ENCODE results near the gene ABCA7. TPM values are rescaled to one million over a fixed set of nuclear protein-coding genes. Genes with fewer than 3 reads are reported as not detected.

The ABCA7 gene
- total and polyA plus RNA-seq, 2 of the 8 experiments (the other 6 are each of a cell fraction or from before 2014, with no cell fraction given): 10.4 to 25.6 TPM

DNA sequence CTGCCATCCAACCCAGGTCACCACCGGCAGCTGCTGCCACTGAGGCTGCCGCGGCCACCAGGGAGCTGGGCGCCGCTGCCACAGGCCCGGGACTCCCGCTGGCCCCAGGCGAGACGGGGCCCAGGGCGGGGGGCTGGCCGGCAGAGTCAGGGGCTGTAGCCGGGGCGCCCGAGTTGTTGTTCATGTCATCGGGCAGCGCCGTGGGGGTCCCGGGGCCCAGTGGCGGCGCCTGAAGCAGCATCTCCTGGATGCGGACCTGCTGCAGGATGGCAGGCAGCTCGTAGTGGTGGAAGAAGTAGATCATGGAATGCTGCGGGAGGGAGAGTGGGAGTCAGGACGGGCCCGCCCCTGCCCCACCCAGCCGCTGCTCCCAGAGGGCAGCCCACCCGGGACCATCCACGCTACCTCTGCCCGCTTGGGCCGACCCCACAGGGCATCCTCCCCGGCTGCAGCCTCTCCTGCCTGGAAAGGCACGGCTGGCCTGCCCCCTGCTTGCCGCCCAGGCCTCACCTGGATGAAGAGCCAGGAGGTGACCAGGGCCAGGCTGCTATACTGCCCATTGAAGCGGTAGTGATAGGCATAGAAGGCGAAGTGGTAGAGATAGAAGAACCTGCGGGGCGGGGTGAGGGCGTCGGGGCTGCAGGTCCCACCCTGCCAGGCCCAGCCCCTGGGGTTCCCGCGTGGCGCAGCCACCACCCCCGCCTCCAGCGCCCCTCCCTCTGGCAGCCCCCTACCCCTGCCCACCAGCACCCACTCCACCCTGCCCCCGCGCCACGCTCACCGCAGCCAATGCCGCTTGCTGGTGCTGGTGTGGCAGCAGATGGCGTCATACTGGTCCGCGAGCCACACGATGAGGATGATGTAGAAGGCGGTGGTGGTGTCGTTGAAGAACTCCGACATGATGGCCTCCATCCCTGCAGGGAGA is 29.1 kb upstream of the ABCA7 start:
- Histone ChIP-seq H3K18ac (ENCODE audit: extremely low read depth, low read length) (no peak overlapping the region), H3K9me3 (ENCODE audit: insufficient read depth in 2 of 2, low read depth in 1 of 2, low read length in 1 of 2) (no peaks in the 10 kb centered on the region), H3K79me1 (ENCODE audit: low read depth, low read length) (0 out of 2 replicates have a peak, but pooled peaks cover 6% of the 10 kb centered on the region), H3K27ac (ENCODE audit: low read depth, low read length) (no peak overlapping the region), H3K27me3 (replicated peaks in 1 of 4; ENCODE audit: control insufficient read depth in 3 of 4, extremely low read depth in 1 of 4, insufficient read depth in 3 of 4, low read length in 3 of 4) (no peaks in the 10 kb centered on the region), H3K4me1 (replicated peaks in 1 of 4; ENCODE audit: control insufficient read depth in 3 of 4, insufficient read depth in 4 of 4, low read length in 3 of 4) (peaks cover 0 to 5% (median 4%) of the 10 kb centered on the region in 4 experiments; a peak in 4 of 7 replicates), H3K14ac (ENCODE audit: insufficient read length) (no peak overlapping the region), H3K36me3 (ENCODE audit: control insufficient read depth in 2 of 4, insufficient read depth in 4 of 4, low read length in 3 of 4) (peaks cover 8 to 56% (median 11%) of the 10 kb centered on the region in 4 experiments; a peak in 6 of 8 replicates), H3K4me2 (ENCODE audit: insufficient read depth in 1 of 2, low read depth in 2 of 2, low read length in 2 of 2) (no peak overlapping the region), H3K9ac (replicated peaks in 1 of 4; ENCODE audit: extremely low read depth in 1 of 4, low read depth in 3 of 4, low read length in 3 of 4) (no peak overlapping the region), H2BK15ac (ENCODE audit: low read length) (no peak overlapping the region), H2BK5ac (ENCODE audit: low read depth, low read length) (no peak overlapping the region), H3K23me2 (ENCODE audit: low read depth, low read length) (no peaks in the 10 kb centered on the region), H3K56ac (replicated peaks; ENCODE audit: insufficient read length, low read depth, low read length) (no peak overlapping the region), H2BK20ac (ENCODE audit: low read length) (no peak overlapping the region), H2BK12ac (ENCODE audit: low read depth, low read length) (no peak overlapping the region), H4K8ac (ENCODE audit: extremely low read depth, insufficient read depth, low read length) (no peak overlapping the region), H4K5ac (ENCODE audit: insufficient read length, low read depth, low read length) (no peak overlapping the region), H2BK120ac (replicated peaks; ENCODE audit: low read depth, low read length) (no peak overlapping the region), H3K79me2 (ENCODE audit: control insufficient read depth in 1 of 2, insufficient read depth in 2 of 2, low read length in 2 of 2) (peaks cover 8 to 28% of the 10 kb centered on the region in 2 experiments; a peak in 3 of 4 replicates), H4K20me1 (replicated peaks in 1 of 2; ENCODE audit: control insufficient read depth in 1 of 2, insufficient read depth in 2 of 2, low read length in 2 of 2) (peaks cover 13 to 19% of the 10 kb centered on the region in 2 experiments), H3K23ac (ENCODE audit: insufficient read length) (no peak overlapping the region), H3K4me3 (ENCODE audit: extremely low read depth in 1 of 4, insufficient read depth in 2 of 4, low read depth in 3 of 4, low read length in 4 of 4) (no peak overlapping the region), H3K4ac (replicated peaks; ENCODE audit: insufficient read length, low read depth, low read length) (no peak overlapping the region), H2AFZ (ENCODE audit: low read length) (no peak overlapping the region), H2AK5ac (ENCODE audit: low read depth, low read length) (no peak overlapping the region), H4K91ac (replicated peaks; ENCODE audit: insufficient read length, low read length) (no peak overlapping the region)
- no peak for TF ChIP-seq ZNF274 (IDR thresholded peaks at IDR 0.05; ENCODE audit: borderline replicate concordance, extremely low read depth, low read length)
- CTCF ChIA-PET (ENCODE audit: partially characterized antibody): interaction anchor here (1.4 to 2.0 kb wide), 2 partner anchors 9 to 212 kb away, joined by 4 to 8 read pairs; partner anchors contain the start of gene TMEM259
- WGBS, 2 experiments (ENCODE audit: extremely low coverage in 1 of 2, insufficient coverage in 1 of 2, insufficient read length in 1 of 2, insufficient replicate concordance in 2 of 2, low coverage in 1 of 2, low lambda C conversion rate in 2 of 2, missing lambda C conversion rate in 1 of 2): 92% methylated on average over 43 of the region's 56 CpGs; no CpG with 5 or more reads in 1 of the 2 experiments
- DNase-seq (ENCODE audit: low read depth in 1 of 2, low spot score in 2 of 2) (no peak), FAIRE-seq (no peak)
- POLR2A ChIA-PET (ENCODE audit: partially characterized antibody): interaction anchor here (1.5 to 7.7 kb wide), 4 partner anchors 15 to 76 kb away, joined by 3 to 81 read pairs (median 28); partner anchors contain the start of genes ABCA7 and CNN2
